HG02870 (cell line): ENCODE measurements around the gene TRAPPC6A.

Experiments
- ATAC-seq: cut with Tn5 transposase; IDR thresholded peaks from one replicate; pipeline ENCODE4 v1.9.1; 2021; ENCODE audit warnings: mild to moderate bottlenecking, moderate library complexity; ENCODE audit not compliant: unreplicated experiment

TRAPPC6A gene

GRCh38 chr19:45177817-45178261, at the start of gene TRAPPC6A:
TSS of gene TRAPPC6A (minus strand) at chr19:45178237. CDS start at chr19:45178218, 19 bp downstream.
- peak; percentile 3 for ATAC-seq

GRCh38 chr19:45224645-45225044, 46.6 kb upstream of the TRAPPC6A start:
- ATAC-seq = no peak

- no peak for ATAC-seq
Measured at GRCh38 chr19:45223879-45224278, 45.8 kb upstream of the TRAPPC6A start.

- ATAC-seq = no peak
Measured at GRCh38 chr19:45222724-45223123, 44.7 kb upstream of the TRAPPC6A start.

GRCh38 chr19:45218911-45219743, 41.1 kb upstream of the TRAPPC6A start:
- ATAC-seq = no peak

- ATAC-seq = no peak
Measured at GRCh38 chr19:45218426-45218825, 40.4 kb upstream of the TRAPPC6A start.

GRCh38 chr19:45217957-45218334, 39.9 kb upstream of the TRAPPC6A start:
- no peak for ATAC-seq

GRCh38 chr19:45217193-45217956, 39.3 kb upstream of the TRAPPC6A start:
- ATAC-seq = no peak

- no peak for ATAC-seq
Measured at GRCh38 chr19:45216667-45217066, 38.6 kb upstream of the TRAPPC6A start.

- no peak for ATAC-seq
Measured at GRCh38 chr19:45215391-45216191, 37.6 kb upstream of the TRAPPC6A start.

GRCh38 chr19:45213031-45213430, 35.0 kb upstream of the TRAPPC6A start:
- no peak for ATAC-seq

- ATAC-seq = no peak
Measured at GRCh38 chr19:45211751-45212381, 33.8 kb upstream of the TRAPPC6A start.

- ATAC-seq = no peak
Measured at GRCh38 chr19:45206328-45206727, 28.3 kb upstream of the TRAPPC6A start.

- no peak for ATAC-seq
Measured at GRCh38 chr19:45205810-45206209, 27.8 kb upstream of the TRAPPC6A start.

GRCh38 chr19:45202637-45203036, 24.6 kb upstream of the TRAPPC6A start:
- ATAC-seq = no peak

- no peak for ATAC-seq
Measured at GRCh38 chr19:45200568-45200967, 22.5 kb upstream of the TRAPPC6A start.

GRCh38 chr19:45195764-45196163, 17.7 kb upstream of the TRAPPC6A start:
- ATAC-seq = no peak

GRCh38 chr19:45191375-45191774, 13.3 kb upstream of the TRAPPC6A start:
- ATAC-seq = no peak

- ATAC-seq = no peak
Measured at GRCh38 chr19:45189971-45190370, 11.9 kb upstream of the TRAPPC6A start.

- ATAC-seq = no peak
Measured at GRCh38 chr19:45187421-45188100, 9.5 kb upstream of the TRAPPC6A start.
